Omental fat pad (tissue), 4 donors: ENCODE measurements around the gene DDX17. TPM values are rescaled to one million over a fixed set of nuclear protein-coding genes. Genes with fewer than 3 reads are reported as not detected.

Source experiments
- ATAC-seq: fragments of 150-250 bp; one replicate; pipeline ENCODE4 v1.9.1; 2016; ENCODE audit warnings: mild to moderate bottlenecking, moderate library complexity; ENCODE audit not compliant: low FRiP score
- DNase-seq: peaks from one replicate; pipeline ENCODE4 v3.0.0-alpha.2; 2019; ENCODE audit warnings: low spot score
- CTCF ChIP-seq, 3 donors: fragments of 450-650 bp; IDR thresholded peaks; one replicate each; pipeline ENCODE4 v1.5.1; 2016 to 2017; ENCODE audit warnings: antibody characterized with exemption in 3 of 3, mild to moderate bottlenecking in 3 of 3, moderate library complexity in 2 of 3
- total RNA-seq, 4 donors: library from RNA; depleted of rRNA; stranded (reverse); fragments of >200 nt; gene quantifications; one replicate each; pipeline ENCODE4 v1.1.0, GENCODE V29; 2016

Gene DDX17
- total RNA-seq, result 100 to 1,000 TPM; 330 to 572 (median 383) TPM

- ATAC-seq (peak; percentile 98), DNase-seq (peak; percentile 74)
- TF ChIP-seq CTCF (IDR thresholded peaks at IDR 0.05), result no peak
Measured at GRCh38 chr22:38506118-38506962, at the start of gene DDX17. Gene DDX17 (minus strand): TSS chr22:38506311.

- no peak for ATAC-seq
- no peak for DNase-seq
- no peak for TF ChIP-seq CTCF (IDR thresholded peaks at IDR 0.05)
Measured at GRCh38 chr22:38554281-38554680, 48.2 kb upstream of the DDX17 start.

- DNase-seq (no peak), ATAC-seq (no peak)
- no peak for TF ChIP-seq CTCF (IDR thresholded peaks at IDR 0.05)
Measured at GRCh38 chr22:38549101-38549894, 43.2 kb upstream of the DDX17 start.

- ATAC-seq (no peak), DNase-seq (no peak)
- no peak for TF ChIP-seq CTCF (IDR thresholded peaks at IDR 0.05)
Measured at GRCh38 chr22:38540701-38541100, 34.6 kb upstream of the DDX17 start.

GRCh38 chr22:38531251-38531938, 25.3 kb upstream of the DDX17 start:
- no peak for DNase-seq
- no peak for TF ChIP-seq CTCF (IDR thresholded peaks at IDR 0.05)
- ATAC-seq, result no peak

- ATAC-seq (no peak), DNase-seq (no peak)
- no peak for TF ChIP-seq CTCF (IDR thresholded peaks at IDR 0.05)
Measured at GRCh38 chr22:38524429-38524828, 18.3 kb upstream of the DDX17 start.
